ENCODE data around the gene GCNT1.

The GCNT1 gene

DNA sequence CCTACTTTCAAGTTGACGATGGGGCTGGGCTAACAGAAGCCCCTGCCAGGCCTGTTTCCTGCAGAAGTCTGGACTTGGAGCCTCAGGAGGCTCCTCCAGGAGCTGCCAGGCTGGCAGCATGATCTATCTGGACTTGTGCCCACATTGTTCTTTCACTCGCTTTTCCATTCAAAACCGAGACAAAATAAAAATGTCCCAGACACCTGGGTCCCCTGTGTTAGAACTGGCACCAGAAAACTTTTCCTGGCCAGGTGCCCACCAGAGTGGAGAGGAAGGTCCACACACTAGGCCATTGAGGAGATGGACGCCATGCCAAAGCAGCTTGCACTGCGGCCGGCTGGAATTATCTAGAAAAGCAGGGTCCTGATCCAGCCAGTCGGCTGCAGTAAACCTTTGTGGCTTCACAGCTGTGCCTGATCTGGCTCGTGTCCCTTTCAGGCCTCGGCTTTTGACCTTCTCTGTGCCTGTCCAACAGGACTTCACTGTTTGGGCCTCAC lies 78.2 kb downstream of the GCNT1 start:
- DNase-seq (ENCODE audit: low read depth) = no peak

DNA sequence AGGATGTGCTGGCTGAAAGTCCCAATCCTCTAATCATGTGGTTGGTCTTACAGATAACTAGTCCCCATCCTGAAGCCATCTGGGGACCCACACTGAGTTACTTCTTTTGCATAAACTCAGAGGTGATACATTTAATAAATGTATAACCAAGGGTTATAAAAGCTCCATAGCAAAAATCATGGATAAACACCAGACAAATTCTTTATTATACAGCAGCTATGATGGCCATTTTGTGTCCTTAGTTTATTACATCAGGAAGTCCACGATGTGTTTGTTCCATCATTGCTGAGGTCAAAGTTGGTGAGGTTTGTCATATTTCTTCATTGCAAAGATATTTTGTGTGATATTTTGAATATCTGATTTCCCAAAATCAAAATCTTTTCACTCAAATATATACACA lies 80.2 kb downstream of the GCNT1 start:
- DNase-seq (ENCODE audit: low read depth) = no peak

- no peak for DNase-seq (ENCODE audit: low read depth)
These were observed 83.4 kb downstream of the GCNT1 start for GRCh38 chr9:76542360-76542759.

- no peak for DNase-seq (ENCODE audit: low read depth)
These were observed 86.2 kb downstream of the GCNT1 start for GRCh38 chr9:76545191-76545590.

DNA sequence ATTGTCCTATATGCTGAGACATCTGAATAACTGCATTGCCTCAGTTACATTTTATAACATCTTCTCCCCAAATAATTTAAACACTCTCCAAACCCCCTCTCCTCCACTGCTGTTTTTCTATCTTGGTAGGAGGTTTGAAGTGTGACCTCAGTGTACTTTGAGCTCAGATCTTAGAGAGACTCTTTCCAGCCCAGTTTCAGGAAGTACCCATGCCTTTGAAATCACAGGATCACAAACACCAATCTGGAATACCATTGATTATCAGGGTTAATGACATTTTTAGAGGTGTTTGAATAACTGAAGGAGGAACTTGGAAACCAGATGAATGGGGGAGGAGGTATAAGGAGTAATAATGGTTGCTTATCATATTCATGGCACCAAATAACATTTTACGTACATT lies 93.2 kb downstream of the GCNT1 start:
- DNase-seq (ENCODE audit: low read depth) = no peak

DNA sequence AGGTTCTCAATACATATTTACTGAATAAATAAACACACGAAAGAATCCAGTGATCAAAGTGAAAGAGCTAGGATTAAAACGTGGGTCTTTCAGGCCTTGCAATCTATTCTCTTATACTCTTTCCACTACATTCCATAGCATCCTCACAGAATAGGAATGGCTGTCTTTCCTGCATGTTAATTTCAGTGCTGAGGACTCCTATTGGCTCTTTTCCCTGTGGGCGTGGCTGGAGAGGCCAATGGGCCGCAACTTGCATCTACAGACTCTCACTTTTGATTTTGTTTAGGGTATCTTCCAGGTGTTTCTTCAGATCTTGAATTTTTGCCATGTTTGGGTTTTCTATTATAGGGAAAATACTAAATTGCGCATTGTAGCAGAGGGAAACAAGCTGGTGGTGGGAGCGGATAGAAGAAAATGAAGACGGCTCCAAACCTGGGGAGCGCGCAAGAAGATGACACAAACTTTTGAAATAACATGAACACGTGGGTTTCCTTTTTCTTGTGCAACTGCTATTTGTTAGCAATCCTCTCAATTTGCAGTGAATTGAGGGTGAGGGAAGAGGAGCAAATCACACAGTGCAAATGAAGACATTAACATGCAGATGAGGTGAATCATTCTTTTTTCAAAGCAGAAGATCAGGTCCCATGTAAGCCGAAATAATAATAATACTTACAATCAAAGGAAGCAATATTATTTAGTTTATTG lies 93.9 kb downstream of the GCNT1 start:
- DNase-seq (ENCODE audit: low read depth) = no peak

- no peak for DNase-seq (ENCODE audit: low read depth)
These were observed 94.7 kb downstream of the GCNT1 start for GRCh38 chr9:76553680-76554079.
